Thyroid gland (tissue), 4 donors: ENCODE results near the gene TNS3. TPM values are rescaled to one million over a fixed set of nuclear protein-coding genes. Genes with fewer than 3 reads are reported as not detected.

Source experiments
- DNase-seq, 2 donors: peaks; one replicate each; pipeline ENCODE4 v3.0.0-alpha.2; 2019
- H3K27ac ChIP-seq, 3 donors: fragments of 200-600 bp; sonication (generic); 1 replicate in 2 of 3; 2 replicates in 1 of 3; pipeline ENCODE4 v1.5.1; 2016 to 2019; ENCODE audit warnings: mild to moderate bottlenecking in 1 of 3, moderate library complexity in 1 of 3
- H3K27me3 ChIP-seq: fragments of 200-600 bp; sonication (generic); one replicate; pipeline ENCODE4 v1.5.1; 2019
- H3K36me3 ChIP-seq, 2 donors: fragments of 200-600 bp; sonication (generic); one replicate each; pipeline ENCODE4 v1.5.1; 2016 to 2019
- H3K4me1 ChIP-seq, 2 donors: fragments of 200-600 bp; sonication (generic); one replicate each; pipeline ENCODE4 v1.5.1; 2017 to 2019
- H3K4me3 ChIP-seq, 3 donors: fragments of 200-600 bp; sonication (generic); replicated peaks in 1 of 3; 1 replicate in 2 of 3; 2 replicates in 1 of 3; pipeline ENCODE4 v1.5.1; 2016; ENCODE audit warnings: mild to moderate bottlenecking in 1 of 3
- H3K9me3 ChIP-seq: fragments of 200-600 bp; sonication (generic); one replicate; pipeline ENCODE4 v1.5.1; 2017
- POLR2A ChIP-seq, 2 donors: fragments of 450-650 bp; IDR thresholded peaks; one replicate each; pipeline ENCODE4 v1.6.1; 2017; ENCODE audit warnings: antibody characterized with exemption in 2 of 2, mild to moderate bottlenecking in 2 of 2, moderate library complexity in 1 of 2
- WGBS, 2 donors: methylation state at CpG; one replicate each; pipeline ENCODE4 v1.1.5; 2017; 5-methylcytosine and 5-hydroxymethylcytosine counted together
- intact Hi-C: fragments of 100-400 bp; cut with DNase I; formaldehyde crosslinking; loops from one replicate; pipeline ENCODE4 v1.15.1; 2023
- total RNA-seq, 4 donors: library from RNA; depleted of rRNA; stranded (reverse); fragments of >200 nt; gene quantifications; one replicate each; pipeline ENCODE4 v1.2.3, GENCODE V29; 2016
- TF ChIP-seq, protein P1 (sequence below), 6 experiments: fragments of 200-600 bp in 3 of 6; fragments of 450-650 bp in 3 of 6; sonication (generic) in 3 of 6; IDR thresholded peaks; one replicate each; pipeline ENCODE4 v1.5.1; 2016 to 2019; ENCODE audit warnings: antibody characterized with exemption in 6 of 6, mild to moderate bottlenecking in 2 of 6, inconsistent platforms in 1 of 6, moderate library complexity in 1 of 6

Gene TNS3
- total RNA-seq, 4 donors from 2014 or later = 65.8 to 93.0 (median 80.7) TPM

DNA sequence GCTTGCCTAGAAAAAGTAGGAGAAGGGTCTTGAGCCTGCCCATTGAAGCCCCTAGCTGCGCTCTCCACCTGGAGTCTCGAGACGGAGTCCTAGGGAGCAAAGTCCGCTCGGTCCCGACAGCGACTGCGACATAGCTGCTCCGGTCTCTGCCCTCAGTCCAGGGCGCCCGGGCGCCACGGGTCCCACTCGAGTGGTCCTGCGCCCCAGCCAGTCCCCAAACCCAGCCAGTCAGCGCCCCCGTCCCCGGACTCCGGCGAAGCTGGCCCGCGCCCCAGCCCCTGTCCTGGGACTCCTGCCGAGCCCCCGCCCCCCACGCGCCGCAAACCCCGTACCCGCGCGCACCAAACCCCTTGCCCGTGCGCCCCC, 490 bp downstream of the TNS3 start:
- no peaks in the 10 kb centered on the region for H3K9me3 ChIP-seq
- peak overlapping the region; percentile 56 to 92 (median 56) for H3K4me3 ChIP-seq
- H3K27ac ChIP-seq = peak overlapping the region; percentile 61 to 86 (median 85)
- peak; percentile 30 to 44 for DNase-seq
- H3K4me1 ChIP-seq = peaks cover 42 to 65% of the 10 kb centered on the region in 2 donors
- TF ChIP-seq, protein P1, sequence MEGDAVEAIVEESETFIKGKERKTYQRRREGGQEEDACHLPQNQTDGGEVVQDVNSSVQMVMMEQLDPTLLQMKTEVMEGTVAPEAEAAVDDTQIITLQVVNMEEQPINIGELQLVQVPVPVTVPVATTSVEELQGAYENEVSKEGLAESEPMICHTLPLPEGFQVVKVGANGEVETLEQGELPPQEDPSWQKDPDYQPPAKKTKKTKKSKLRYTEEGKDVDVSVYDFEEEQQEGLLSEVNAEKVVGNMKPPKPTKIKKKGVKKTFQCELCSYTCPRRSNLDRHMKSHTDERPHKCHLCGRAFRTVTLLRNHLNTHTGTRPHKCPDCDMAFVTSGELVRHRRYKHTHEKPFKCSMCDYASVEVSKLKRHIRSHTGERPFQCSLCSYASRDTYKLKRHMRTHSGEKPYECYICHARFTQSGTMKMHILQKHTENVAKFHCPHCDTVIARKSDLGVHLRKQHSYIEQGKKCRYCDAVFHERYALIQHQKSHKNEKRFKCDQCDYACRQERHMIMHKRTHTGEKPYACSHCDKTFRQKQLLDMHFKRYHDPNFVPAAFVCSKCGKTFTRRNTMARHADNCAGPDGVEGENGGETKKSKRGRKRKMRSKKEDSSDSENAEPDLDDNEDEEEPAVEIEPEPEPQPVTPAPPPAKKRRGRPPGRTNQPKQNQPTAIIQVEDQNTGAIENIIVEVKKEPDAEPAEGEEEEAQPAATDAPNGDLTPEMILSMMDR (IDR thresholded peaks at IDR 0.05) = no peak
- TF ChIP-seq POLR2A (IDR thresholded peaks at IDR 0.05) = no peak
- intact Hi-C loops = no loop called here
- WGBS, 2 donors = 0% methylated on average over 16 of the region's 33 CpGs; no CpG with 5 or more reads in 1 of the 2 donors
- H3K27me3 ChIP-seq = no peaks in the 10 kb centered on the region
- no peaks in the 10 kb centered on the region for H3K36me3 ChIP-seq

DNA sequence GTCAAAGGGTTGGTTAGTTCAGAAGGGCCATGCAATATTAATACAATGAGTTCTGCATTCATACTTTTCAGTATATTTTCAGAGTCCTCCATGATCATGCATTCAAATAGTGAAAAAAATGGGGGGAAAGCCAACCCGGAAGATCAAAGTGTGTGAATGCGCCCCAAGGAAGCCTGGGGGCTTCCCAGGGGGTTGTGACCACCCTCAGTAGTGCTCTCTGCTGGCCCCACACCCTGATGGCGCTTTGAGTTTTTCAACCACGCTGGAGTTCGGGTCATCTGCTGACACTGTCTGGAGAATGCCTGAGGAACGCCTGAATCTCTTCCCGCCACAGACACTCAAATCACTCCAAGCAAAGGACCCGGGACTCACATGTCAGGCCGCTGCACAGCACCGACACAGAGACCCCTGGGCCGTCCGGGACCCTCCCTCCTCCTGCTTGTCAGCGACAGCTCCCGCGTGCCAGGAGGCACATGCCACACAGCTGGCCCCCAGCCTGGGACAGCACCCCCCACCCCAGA, 1.0 kb downstream of the TNS3 start:
- peaks cover 47 to 70% of the 10 kb centered on the region in 2 donors for H3K4me1 ChIP-seq

DNA sequence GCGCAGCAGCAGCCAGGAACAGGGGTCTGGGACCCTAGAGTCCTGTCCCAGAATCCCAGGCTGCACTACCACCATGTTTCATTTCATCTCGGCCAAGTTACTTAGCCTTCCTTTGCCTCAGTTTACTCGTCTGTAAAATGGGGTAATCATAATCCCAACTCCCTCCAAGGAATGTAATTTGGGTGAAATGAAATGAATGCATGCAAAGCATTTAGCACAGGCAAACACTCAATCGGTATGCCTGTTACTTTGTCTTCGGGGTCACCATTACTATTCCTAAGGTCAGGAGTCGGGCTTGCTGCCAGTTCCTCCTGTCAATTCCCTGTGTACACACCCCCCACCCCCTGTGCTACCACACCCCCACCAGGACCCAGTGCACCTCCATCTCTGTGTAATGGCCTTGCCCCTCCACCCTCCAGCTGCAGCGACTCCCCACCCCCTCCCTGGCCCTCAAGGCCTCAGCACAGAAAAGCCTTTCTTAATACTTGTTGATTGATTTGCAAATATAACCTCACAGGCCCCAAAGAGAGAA, 1.7 kb downstream of the TNS3 start:
- H3K4me1 ChIP-seq = peaks cover 50 to 76% of the 10 kb centered on the region in 2 donors
- H3K27ac ChIP-seq = no peak overlapping the region
- TF ChIP-seq POLR2A (IDR thresholded peaks at IDR 0.05) = no peak
- TF ChIP-seq, protein P1 (IDR thresholded peaks at IDR 0.05) = no peak
- no peaks in the 10 kb centered on the region for H3K27me3 ChIP-seq
- intact Hi-C loops = no loop called here
- 74 to 76% methylated on average over 7 of the region's 7 CpGs for WGBS, 2 donors
- H3K4me3 ChIP-seq = no peak overlapping the region
- H3K36me3 ChIP-seq = no peaks in the 10 kb centered on the region
- DNase-seq = no peak
- no peaks in the 10 kb centered on the region for H3K9me3 ChIP-seq

More for the DNA sequence above, 1.0 kb downstream of the TNS3 start:
- no peaks in the 10 kb centered on the region for H3K36me3 ChIP-seq
- H3K27me3 ChIP-seq = no peaks in the 10 kb centered on the region
- H3K9me3 ChIP-seq = no peaks in the 10 kb centered on the region
- peak; percentile 47 to 50 for DNase-seq
- peak overlapping the region; percentile 61 to 86 (median 85) for H3K27ac ChIP-seq
- H3K4me3 ChIP-seq = peak overlapping the region in 2 of 3 donors; percentile 56 to 92
- intact Hi-C loops = no loop called here
- 15 to 23% methylated on average over 11 to 15 of the region's 15 CpGs for WGBS, 2 donors
- TF ChIP-seq POLR2A (IDR thresholded peaks at IDR 0.05) = no peak
- TF ChIP-seq, protein P1 (IDR thresholded peaks at IDR 0.05) = no peak

DNA sequence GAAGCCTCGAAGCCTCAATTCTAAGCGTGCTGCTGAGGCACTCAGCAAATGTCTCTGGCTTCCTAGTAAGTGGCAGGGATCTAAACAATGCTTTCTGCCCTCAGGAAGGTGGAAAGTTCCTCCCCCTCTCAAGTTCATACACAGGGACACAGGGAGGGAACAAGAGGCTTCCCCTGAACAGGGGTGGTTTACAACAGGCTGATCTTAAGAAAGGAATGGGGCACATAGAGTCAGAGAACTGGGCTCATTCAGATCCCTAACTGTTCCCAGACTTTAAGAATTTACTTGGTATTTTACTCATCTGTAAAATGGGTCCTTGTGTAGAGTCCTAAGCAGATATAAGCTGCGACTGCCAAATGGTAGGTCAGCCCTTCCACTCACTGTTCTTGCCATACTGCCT, 2.5 kb downstream of the TNS3 start:
- Histone ChIP-seq H3K4me1 (peaks cover 49 to 80% of the 10 kb centered on the region in 2 donors), H3K27ac (peak overlapping the region in 2 of 3 donors; percentile 84 to 85), H3K4me3 (no peak overlapping the region), H3K9me3 (no peaks in the 10 kb centered on the region), H3K36me3 (no peaks in the 10 kb centered on the region), H3K27me3 (no peaks in the 10 kb centered on the region)
- TF ChIP-seq, protein P1 (IDR thresholded peaks at IDR 0.05) = no peak
- TF ChIP-seq POLR2A (IDR thresholded peaks at IDR 0.05) = no peak
- WGBS, 2 donors = 65 to 99% methylated on average over 3 of the region's 3 CpGs
- DNase-seq = no peak
- intact Hi-C loops = loop anchor here (10.0 kb wide), 1 partner anchor 135 kb away; no protein-coding TSS in a partner anchor

DNA sequence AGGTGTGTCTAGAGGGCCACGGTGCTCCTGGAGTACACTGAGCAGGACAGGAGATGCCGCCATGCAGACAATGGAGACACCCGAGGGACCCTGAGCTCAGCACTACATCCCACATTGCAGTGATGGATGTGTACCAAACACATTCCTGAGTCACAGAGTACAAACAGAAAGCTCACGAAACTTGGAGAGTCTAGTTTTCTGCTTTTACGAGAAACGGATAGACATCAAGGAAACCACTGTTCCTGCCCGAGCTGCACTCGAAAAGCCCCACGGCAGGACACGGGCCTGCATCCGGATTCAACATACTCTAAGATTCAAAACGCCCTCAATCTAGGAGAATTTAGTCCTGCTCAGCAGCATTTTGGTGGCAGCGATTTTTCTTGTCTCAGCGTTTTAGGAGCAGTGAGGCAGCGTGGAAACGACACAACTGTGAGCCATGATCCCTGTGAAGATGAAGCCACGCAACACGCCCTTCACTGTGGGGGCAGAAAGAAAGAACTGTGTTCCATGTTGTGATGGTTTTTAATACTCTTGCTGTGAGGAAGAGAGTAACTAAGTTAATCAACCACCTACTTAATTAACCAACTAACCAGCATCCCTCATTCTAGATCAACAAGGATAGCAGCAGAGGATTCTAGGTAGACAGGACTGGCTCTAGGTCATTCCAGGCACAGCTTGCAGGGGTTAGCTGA, 3.2 kb downstream of the TNS3 start:
- H3K36me3 ChIP-seq = no peaks in the 10 kb centered on the region
- H3K27me3 ChIP-seq = no peaks in the 10 kb centered on the region
- no peak overlapping the region for H3K4me3 ChIP-seq
- no peak for DNase-seq
- H3K27ac ChIP-seq = peak overlapping the region in 2 of 3 donors; percentile 84 to 85
- no peak for TF ChIP-seq POLR2A (IDR thresholded peaks at IDR 0.05)
- TF ChIP-seq, protein P1 (IDR thresholded peaks at IDR 0.05) = no peak
- 73 to 85% methylated on average over 18 of the region's 18 CpGs for WGBS, 2 donors
- intact Hi-C loops = loop anchor here (10.0 kb wide), 1 partner anchor 134 kb away; no protein-coding TSS in a partner anchor
- H3K4me1 ChIP-seq = peaks cover 50 to 80% of the 10 kb centered on the region in 2 donors
- no peaks in the 10 kb centered on the region for H3K9me3 ChIP-seq
